Vagina (tissue), 2 donors: ENCODE measurements around the gene DEFB112.

Source experiments
- CTCF ChIP-seq, 3 experiments: fragments of 450-650 bp in 2 of 3; fragments of 200-600 bp in 1 of 3; sonication (generic) in 1 of 3; IDR thresholded peaks; one replicate each; pipeline ENCODE4 v1.5.1; 2017 to 2019; ENCODE audit warnings: antibody characterized with exemption in 3 of 3, mild to moderate bottlenecking in 2 of 3, moderate library complexity in 2 of 3
- POLR2A ChIP-seq, 2 donors: fragments of 450-650 bp; IDR thresholded peaks; one replicate each; pipeline ENCODE4 v1.6.1; 2017; ENCODE audit warnings: antibody characterized with exemption in 2 of 2, mild to moderate bottlenecking in 2 of 2, moderate library complexity in 2 of 2
- POLR2AphosphoS5 ChIP-seq, 2 donors: sonication (generic); formaldehyde crosslinking; IDR thresholded peaks; one replicate each; pipeline ENCODE4 v1.9.0; 2017; ENCODE audit warnings: antibody characterized with exemption in 2 of 2, mild to moderate bottlenecking in 2 of 2, low read depth in 1 of 2; ENCODE audit not compliant: insufficient read depth in 1 of 2

GRCh38 chr6:50030350-50030749 is 19.4 kb downstream of the DEFB112 start:
- no peak for TF ChIP-seq CTCF (IDR thresholded peaks at IDR 0.05)
- no peak for TF ChIP-seq POLR2A (IDR thresholded peaks at IDR 0.05)
- TF ChIP-seq POLR2AphosphoS5 (IDR thresholded peaks at IDR 0.05; ENCODE audit: insufficient read depth in 1 of 2, low read depth in 1 of 2): no peak
